Kidney glomerular epithelial cell (primary cell): ENCODE results near the gene MAP3K14.
A peak's percentile ranks its signal among the peaks of the same experiment; 100 is the strongest.

Experiments used
- DNase-seq: peaks from one replicate; lab custom pipeline; 2025; lab: John Stamatoyannopoulos, UW

The MAP3K14 gene

GRCh38 chr17:45222289-45222995 is 94.4 kb downstream of the MAP3K14 start:
- no peak for DNase-seq

- DNase-seq: no peak
Measured at GRCh38 chr17:45222014-45222288, 94.9 kb downstream of the MAP3K14 start.

GRCh38 chr17:45221081-45222013 is 95.5 kb downstream of the MAP3K14 start, which contains the start of gene FMNL1:
Gene FMNL1, plus strand, starts transcription at chr17:45221885. Its CDS starts 240 bp downstream, at chr17:45222125.
- DNase-seq: no peak

- no peak for DNase-seq
Measured at GRCh38 chr17:45220079-45220478, 96.7 kb downstream of the MAP3K14 start.

GRCh38 chr17:45218895-45219661 is 97.7 kb downstream of the MAP3K14 start:
- peak; percentile 74 for DNase-seq
